Activated T-helper 1 cell treated with anti-CD3 and anti-CD28 coated beads, Interleukin-2, amount 50 U/mL, for 16 hours (primary cell): ENCODE measurements around the gene GAS7.

Experiments
- DNase-seq, 2 donors: peaks; one replicate each; pipeline ENCODE4 v3.0.0-alpha.2; 2020; ENCODE audit warnings: low read depth in 1 of 2, low spot score in 1 of 2

Gene GAS7

GRCh38 chr17:10198509-10199249, at the start of gene GAS7:
Gene GAS7, minus strand, starts transcription at chr17:10198606.
- DNase-seq: no peak

- DNase-seq: no peak
These were observed 49.4 kb upstream of the GAS7 start for GRCh38 chr17:10247810-10248209.

GRCh38 chr17:10243883-10244844, 45.8 kb upstream of the GAS7 start:
- no peak for DNase-seq

- no peak for DNase-seq
These were observed 43.4 kb upstream of the GAS7 start for GRCh38 chr17:10241781-10242180.

- no peak for DNase-seq
These were observed 40.3 kb upstream of the GAS7 start for GRCh38 chr17:10238661-10239060.

GRCh38 chr17:10234033-10234432, 35.6 kb upstream of the GAS7 start:
- no peak for DNase-seq

GRCh38 chr17:10233161-10233560, 34.8 kb upstream of the GAS7 start:
- no peak for DNase-seq

GRCh38 chr17:10229181-10229580, 30.8 kb upstream of the GAS7 start:
- DNase-seq: no peak

GRCh38 chr17:10226930-10227695, 28.7 kb upstream of the GAS7 start:
- peak; percentile 1 to 7 for DNase-seq

- no peak for DNase-seq
These were observed 26.3 kb upstream of the GAS7 start for GRCh38 chr17:10224582-10225195.

- no peak for DNase-seq
These were observed 20.8 kb upstream of the GAS7 start for GRCh38 chr17:10219193-10219592.

GRCh38 chr17:10217916-10218315, 19.5 kb upstream of the GAS7 start:
- DNase-seq: no peak

GRCh38 chr17:10216213-10216938, 18.0 kb upstream of the GAS7 start:
- no peak for DNase-seq

- DNase-seq: no peak
These were observed 16.9 kb upstream of the GAS7 start for GRCh38 chr17:10215286-10215685.

GRCh38 chr17:10211666-10212065, 13.3 kb upstream of the GAS7 start:
- DNase-seq: no peak

- no peak for DNase-seq
These were observed 11.8 kb upstream of the GAS7 start for GRCh38 chr17:10210151-10210574.

GRCh38 chr17:10208604-10209193, 10.3 kb upstream of the GAS7 start:
- DNase-seq: no peak

- no peak for DNase-seq
These were observed 8.7 kb upstream of the GAS7 start for GRCh38 chr17:10207153-10207552.

- DNase-seq: no peak
These were observed 7.3 kb upstream of the GAS7 start for GRCh38 chr17:10205549-10206185.
